Sigmoid colon (tissue), 7 donors: ENCODE measurements around the gene TUBGCP6. TPM values are rescaled to one million over a fixed set of nuclear protein-coding genes. Genes with fewer than 3 reads are reported as not detected.

ENCODE experiments used
- DNase-seq: peaks from one replicate; pipeline ENCODE4 v3.0.0-alpha.2; 2019
- H3K27ac ChIP-seq, 4 donors: fragments of 200-600 bp; sonication (generic); one replicate each; pipeline ENCODE4 v1.5.1; 2016 to 2019; ENCODE audit warnings: mild to moderate bottlenecking in 1 of 4
- H3K27me3 ChIP-seq, 3 donors: fragments of 200-600 bp; sonication (generic); one replicate each; pipeline ENCODE4 v1.5.1; 2019; ENCODE audit warnings: mild to moderate bottlenecking in 1 of 3
- H3K36me3 ChIP-seq, 4 donors: fragments of 200-600 bp; sonication (generic); one replicate each; pipeline ENCODE4 v1.5.1; 2016 to 2019
- H3K4me1 ChIP-seq, 4 donors: fragments of 200-600 bp; sonication (generic); one replicate each; pipeline ENCODE4 v1.5.1; 2017 to 2019
- H3K4me3 ChIP-seq, 4 donors: fragments of 200-600 bp; sonication (generic); one replicate each; pipeline ENCODE4 v1.5.1; 2017 to 2019; ENCODE audit warnings: mild to moderate bottlenecking in 2 of 4, moderate library complexity in 1 of 4
- H3K9me3 ChIP-seq, 4 donors: fragments of 200-600 bp in 3 of 4; sonication (generic) in 3 of 4; one replicate each; pipeline versions ENCODE4 v1.5.1 to v1.6.1; 2013 to 2019
- CTCF ChIP-seq, 4 experiments: fragments of 450-650 bp in 3 of 4; fragments of 200-600 bp in 1 of 4; IDR thresholded peaks; one replicate each; pipeline ENCODE4 v1.5.1; 2016 to 2019; ENCODE audit warnings: antibody characterized with exemption in 4 of 4, mild to moderate bottlenecking in 3 of 4, moderate library complexity in 2 of 4
- EP300 ChIP-seq, 4 donors: sonication (generic); formaldehyde crosslinking; IDR thresholded peaks; one replicate each; pipeline ENCODE4 v1.6.1; 2017; ENCODE audit warnings: antibody characterized with exemption in 4 of 4
- POLR2A ChIP-seq, 2 donors: fragments of 450-650 bp; IDR thresholded peaks; one replicate each; pipeline ENCODE4 v1.6.1; 2016; ENCODE audit warnings: antibody characterized with exemption in 2 of 2, mild to moderate bottlenecking in 2 of 2, moderate library complexity in 2 of 2
- POLR2AphosphoS5 ChIP-seq, 4 donors: sonication (generic); formaldehyde crosslinking; IDR thresholded peaks; one replicate each; pipeline ENCODE4 v1.6.1; 2017; ENCODE audit warnings: antibody characterized with exemption in 4 of 4
- WGBS, 2 donors: extraction: QIAGEN DNeasy Blood & Tissue Kit; methylation state at CpG; one replicate each; pipeline ENCODE4 v1.1.7; 2013; 5-methylcytosine and 5-hydroxymethylcytosine counted together
- intact Hi-C: fragments of 100-400 bp; cut with DNase I; formaldehyde crosslinking; loops from one replicate; pipeline ENCODE4 v1.15.1; 2023
- polyA plus RNA-seq, 3 donors: library from polyadenylated mRNA; stranded (reverse); fragments of 200-250 nt; gene quantifications; one replicate each; pipeline ENCODE4 v1.2.3, GENCODE V29; 2013
- total RNA-seq, 4 donors: library from RNA; depleted of rRNA; stranded (reverse); fragments of >200 nt; gene quantifications; one replicate each; pipeline ENCODE4 v1.1.0, GENCODE V29; 2016
- donor health status: healthy with polysubstance abuse.
- donor health status: Bipolar disorder and iron deficiency.
- donor health status: healthy.

Gene TUBGCP6
- total and polyA plus RNA-seq, 7 donors, result 4.6 to 67.0 (median 26.4) TPM

GRCh38 chr22:50219800-50220602, 24.8 kb downstream of the TUBGCP6 start:
- intact Hi-C loops, result no loop called here
- Histone ChIP-seq H3K27ac (peak overlapping the region in 2 of 4 donors; percentile 40), H3K4me3 (no peak overlapping the region), H3K9me3 (no peaks in the 10 kb centered on the region), H3K4me1 (peaks cover 0 to 14% (median 8%) of the 10 kb centered on the region in 4 donors), H3K36me3 (peaks cover 63 to 92% (median 78%) of the 10 kb centered on the region in 4 donors), H3K27me3 (no peaks in the 10 kb centered on the region)
- WGBS, 2 donors, result 81 to 91% methylated on average over 25 of the region's 25 CpGs
- no peak for DNase-seq
- TF ChIP-seq EP300 (IDR thresholded peaks at IDR 0.05), result no peak
- no peak for TF ChIP-seq CTCF (IDR thresholded peaks at IDR 0.05)
- TF ChIP-seq POLR2AphosphoS5 (IDR thresholded peaks at IDR 0.05), result no peak
- TF ChIP-seq POLR2A (IDR thresholded peaks at IDR 0.05), result no peak

DNA sequence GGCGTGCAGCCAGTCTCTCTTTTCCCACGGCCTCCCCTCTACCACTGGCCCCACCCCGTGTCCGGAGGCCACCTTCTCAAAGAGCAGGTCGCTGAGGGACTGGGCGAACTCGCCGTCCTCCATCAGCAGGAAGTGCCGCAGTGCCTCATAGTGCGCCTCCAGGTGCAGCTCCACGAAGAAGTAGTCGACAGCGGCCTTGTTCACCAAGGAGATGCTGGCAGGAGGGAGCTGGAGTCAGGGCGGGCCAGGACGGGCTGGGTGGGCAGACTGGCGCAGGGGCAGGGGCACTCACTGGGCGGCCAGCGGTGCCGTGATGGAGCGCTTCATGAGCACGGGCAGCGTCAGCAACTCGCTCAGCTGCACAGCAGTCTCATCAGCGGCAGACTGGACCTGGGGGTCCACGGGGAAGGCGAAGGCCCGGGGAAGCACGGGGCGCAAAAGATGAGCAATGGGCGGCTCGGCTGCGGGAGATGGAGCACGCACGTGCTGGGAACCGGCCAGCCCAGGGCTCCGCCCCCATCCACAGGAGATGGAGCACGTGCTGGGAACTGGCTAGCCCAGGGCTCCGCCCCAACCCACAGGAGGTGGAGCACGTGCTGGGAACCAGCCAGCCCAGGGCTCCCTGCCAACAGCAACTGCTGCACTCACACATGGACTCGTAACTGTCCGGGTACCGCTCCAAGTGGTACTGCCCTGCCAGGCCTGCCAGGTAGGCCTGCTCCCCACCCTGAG, 25.7 kb downstream of the TUBGCP6 start:
- Histone ChIP-seq H3K36me3 (peaks cover 64 to 92% (median 76%) of the 10 kb centered on the region in 4 donors), H3K4me3 (no peak overlapping the region), H3K27ac (peak overlapping the region in 2 of 4 donors; percentile 40), H3K9me3 (no peaks in the 10 kb centered on the region), H3K27me3 (no peaks in the 10 kb centered on the region), H3K4me1 (peaks cover 0 to 14% (median 8%) of the 10 kb centered on the region in 4 donors)
- DNase-seq, result peak; percentile 97
- no peak for TF ChIP-seq POLR2A (IDR thresholded peaks at IDR 0.05)
- TF ChIP-seq CTCF (IDR thresholded peaks at IDR 0.05), result no peak
- peak in 2 of 4 donors; percentile 38 to 48 for TF ChIP-seq POLR2AphosphoS5 (IDR thresholded peaks at IDR 0.05)
- TF ChIP-seq EP300 (IDR thresholded peaks at IDR 0.05), result no peak
- 62 to 76% methylated on average over 42 of the region's 42 CpGs for WGBS, 2 donors
- intact Hi-C loops, result no loop called here

- Histone ChIP-seq H3K4me1 (peaks cover 0 to 14% (median 8%) of the 10 kb centered on the region in 4 donors), H3K9me3 (no peaks in the 10 kb centered on the region), H3K27me3 (no peaks in the 10 kb centered on the region), H3K36me3 (peaks cover 62 to 92% (median 74%) of the 10 kb centered on the region in 4 donors), H3K27ac (no peak overlapping the region), H3K4me3 (no peak overlapping the region)
- TF ChIP-seq POLR2A (IDR thresholded peaks at IDR 0.05) (no peak), EP300 (IDR thresholded peaks at IDR 0.05) (no peak), CTCF (IDR thresholded peaks at IDR 0.05) (no peak), POLR2AphosphoS5 (IDR thresholded peaks at IDR 0.05) (no peak)
- 83 to 86% methylated on average over 43 of the region's 43 CpGs for WGBS, 2 donors
- intact Hi-C loops, result no loop called here
- DNase-seq, result peak; percentile 66
These were observed 26.4 kb downstream of the TUBGCP6 start for GRCh38 chr22:50218153-50218995.

- intact Hi-C loops, result no loop called here
- no peak for DNase-seq
These were observed 27.2 kb downstream of the TUBGCP6 start for GRCh38 chr22:50217543-50218152.

More at GRCh38 chr22:50217543-50218152, 27.2 kb downstream of the TUBGCP6 start:
- Histone ChIP-seq H3K4me3 (no peak overlapping the region), H3K36me3 (peaks cover 62 to 92% (median 72%) of the 10 kb centered on the region in 4 donors), H3K27me3 (no peaks in the 10 kb centered on the region), H3K4me1 (peaks cover 0 to 14% (median 8%) of the 10 kb centered on the region in 4 donors), H3K27ac (no peak overlapping the region), H3K9me3 (no peaks in the 10 kb centered on the region)
- 89% methylated on average over 21 of the region's 21 CpGs for whole genome bisulfite sequencing, 2 donors
- TF ChIP-seq CTCF (IDR thresholded peaks at IDR 0.05), result no peak
